ENCODE data around the gene RFX5.

Gene RFX5

DNA sequence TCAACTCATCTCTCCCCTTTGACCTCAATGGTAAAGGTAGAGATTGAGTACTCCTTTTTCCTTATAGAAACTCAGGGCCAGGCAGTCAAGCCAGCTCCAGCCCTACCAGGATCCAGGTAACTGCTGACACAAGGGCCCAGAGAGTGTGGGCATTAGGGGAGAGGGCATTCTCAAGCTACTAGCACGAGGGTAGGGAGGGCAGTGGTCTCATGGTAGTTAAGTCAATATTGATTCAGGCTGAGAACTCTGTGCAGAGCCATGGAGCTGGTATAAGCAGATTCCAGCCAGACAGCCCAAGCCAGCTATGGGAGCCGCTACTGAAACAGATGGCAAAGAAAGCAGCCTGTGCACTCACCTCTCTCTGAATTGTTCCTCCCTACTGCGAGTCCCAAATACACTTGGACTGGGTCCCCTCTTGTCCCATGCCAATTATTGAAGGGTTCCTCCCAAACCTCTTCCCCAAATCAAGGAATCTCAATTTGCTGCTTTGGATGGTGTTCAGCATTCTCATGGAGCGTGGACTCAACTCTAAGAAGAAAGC is 22.6 kb downstream of the RFX5 start:
- no peak for DNase-seq (ENCODE audit: low spot score)

DNA sequence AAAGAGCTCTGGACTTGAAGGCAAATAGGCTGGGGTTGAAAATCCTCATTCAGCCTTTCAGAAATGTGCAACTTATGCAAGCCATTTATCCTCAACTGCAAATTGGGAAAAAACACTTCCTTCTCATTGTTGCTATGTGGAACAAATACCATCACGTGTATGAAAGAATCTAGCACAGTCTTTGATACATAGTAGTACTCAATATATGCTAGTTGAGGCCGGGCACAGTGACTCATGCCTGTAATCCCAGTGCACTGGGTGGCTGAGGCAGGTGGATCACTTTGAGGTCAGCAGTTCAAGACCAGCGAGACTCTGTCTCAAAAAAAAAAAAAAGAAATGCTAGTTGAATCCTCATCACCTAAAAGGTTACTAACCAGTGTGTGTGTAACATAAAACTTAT is 28.1 kb downstream of the RFX5 start:
- no peak for DNase-seq (ENCODE audit: low spot score)

DNA sequence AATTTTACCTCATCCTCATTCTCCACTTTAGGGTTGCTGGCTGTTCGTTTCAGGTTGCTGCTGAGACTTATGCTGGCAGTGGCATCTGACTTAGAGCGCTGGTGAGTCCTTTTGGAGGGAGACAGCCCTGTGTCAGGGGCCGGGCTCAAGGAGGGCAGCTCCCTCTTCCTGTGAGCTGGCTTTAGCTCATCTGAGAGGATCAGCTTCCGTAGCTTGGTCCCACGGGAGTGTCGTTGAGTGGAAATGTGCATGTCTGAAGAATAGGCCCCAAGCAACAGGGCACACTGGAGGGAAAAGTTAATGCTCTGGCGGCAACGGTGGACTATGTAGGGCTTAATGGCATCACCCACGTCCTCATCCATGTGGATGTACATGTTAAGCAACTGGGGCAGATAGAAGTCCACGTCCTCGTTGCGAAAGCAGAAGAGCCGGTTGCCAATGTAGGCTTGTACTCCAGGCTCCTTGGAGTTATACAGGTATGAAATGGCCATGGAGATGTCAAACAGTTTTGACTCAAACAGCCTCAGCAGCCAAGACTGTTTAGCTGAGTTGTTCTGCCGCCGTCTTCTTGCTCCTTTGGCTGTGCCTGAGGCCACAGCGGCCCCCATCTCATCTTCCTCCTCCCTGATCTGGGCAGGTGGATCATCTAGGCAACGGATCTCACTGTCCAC is 31.4 kb downstream of the RFX5 start:
- DNase-seq (ENCODE audit: low spot score), result no peak

GRCh38 chr1:151314137-151314875 is 32.7 kb downstream of the RFX5 start:
- no peak for DNase-seq (ENCODE audit: low spot score)

- no peak for DNase-seq (ENCODE audit: low spot score)
Observed at GRCh38 chr1:151313501-151313900, 33.6 kb downstream of the RFX5 start.

DNA sequence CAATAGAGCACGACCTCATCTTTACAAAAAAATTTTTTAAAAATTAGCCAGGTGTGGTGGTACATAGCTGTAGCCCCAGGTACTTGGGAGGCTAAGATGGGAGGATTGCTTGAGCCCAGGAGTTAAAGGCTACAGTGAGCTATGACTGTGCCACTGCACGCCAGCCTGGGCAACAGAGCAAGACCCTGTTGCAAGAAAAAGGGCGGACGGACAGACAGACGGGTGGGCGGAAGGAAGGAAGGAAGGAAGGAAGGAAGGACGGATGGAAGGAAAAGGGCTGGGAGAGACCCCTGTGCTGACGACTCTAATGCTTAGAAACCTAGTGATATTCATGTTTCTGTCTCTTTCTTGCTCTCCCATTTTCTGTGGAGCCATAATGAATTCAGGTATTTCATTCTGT is 34.2 kb downstream of the RFX5 start:
- no peak for DNase-seq (ENCODE audit: low spot score)

- DNase-seq (ENCODE audit: low spot score), result no peak
Observed at GRCh38 chr1:151312411-151312810, 34.6 kb downstream of the RFX5 start.

DNA sequence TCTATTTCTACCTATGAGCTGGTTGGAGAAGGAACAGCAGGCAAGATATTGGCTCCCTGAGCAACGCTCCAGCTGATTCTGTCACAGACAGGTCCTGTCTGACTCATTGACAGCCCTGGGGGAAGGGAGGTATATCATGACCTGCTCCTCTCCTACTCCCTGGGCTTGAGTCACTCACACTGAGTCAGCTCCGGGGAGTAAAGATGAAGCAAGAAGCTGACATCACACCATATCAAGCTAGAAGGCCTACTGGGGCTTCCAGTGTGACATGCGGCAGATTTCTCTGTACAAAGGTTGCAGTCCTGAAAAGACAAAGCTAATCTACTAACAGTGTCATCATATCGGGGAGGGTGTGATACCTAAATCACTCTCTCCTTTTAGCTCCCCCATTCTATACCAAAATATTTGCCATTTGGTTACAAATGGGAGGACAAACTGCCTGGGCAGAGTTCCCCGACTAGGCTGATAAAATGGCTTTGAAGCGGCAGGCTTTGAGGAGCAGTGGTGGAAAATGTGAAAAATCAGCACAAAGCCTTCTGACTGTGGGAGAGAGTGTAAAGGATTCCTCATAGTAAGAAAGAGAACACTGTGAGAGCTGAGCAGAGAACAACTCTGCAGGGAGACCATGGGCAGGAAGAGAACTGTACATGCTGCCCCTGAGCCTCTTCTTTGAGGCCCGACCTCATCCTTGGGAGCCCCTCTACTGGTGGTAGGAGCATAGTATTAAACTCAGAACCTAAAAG is 35.3 kb downstream of the RFX5 start:
- DNase-seq (ENCODE audit: low spot score), result peak; percentile 95

DNA sequence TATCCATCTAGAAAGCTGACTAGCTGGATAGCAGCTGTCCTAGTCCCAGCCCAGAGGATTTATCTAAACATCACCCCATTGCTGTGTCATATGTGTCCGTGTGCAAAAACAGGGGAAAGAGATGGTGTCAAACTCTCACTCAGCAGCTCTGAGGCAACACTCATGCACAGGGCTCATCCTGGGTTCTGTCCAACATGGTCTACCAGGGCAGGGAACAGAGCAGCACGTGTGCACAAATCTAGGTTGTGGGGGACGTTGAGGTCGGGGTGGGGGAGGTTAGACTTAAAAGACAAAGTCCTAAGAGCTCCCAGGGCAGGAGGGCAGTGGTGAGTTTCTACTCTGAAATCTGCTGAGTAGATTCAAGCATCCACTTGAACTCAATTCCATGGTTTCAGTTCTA is 36.0 kb downstream of the RFX5 start:
- no peak for DNase-seq (ENCODE audit: low spot score)

DNA sequence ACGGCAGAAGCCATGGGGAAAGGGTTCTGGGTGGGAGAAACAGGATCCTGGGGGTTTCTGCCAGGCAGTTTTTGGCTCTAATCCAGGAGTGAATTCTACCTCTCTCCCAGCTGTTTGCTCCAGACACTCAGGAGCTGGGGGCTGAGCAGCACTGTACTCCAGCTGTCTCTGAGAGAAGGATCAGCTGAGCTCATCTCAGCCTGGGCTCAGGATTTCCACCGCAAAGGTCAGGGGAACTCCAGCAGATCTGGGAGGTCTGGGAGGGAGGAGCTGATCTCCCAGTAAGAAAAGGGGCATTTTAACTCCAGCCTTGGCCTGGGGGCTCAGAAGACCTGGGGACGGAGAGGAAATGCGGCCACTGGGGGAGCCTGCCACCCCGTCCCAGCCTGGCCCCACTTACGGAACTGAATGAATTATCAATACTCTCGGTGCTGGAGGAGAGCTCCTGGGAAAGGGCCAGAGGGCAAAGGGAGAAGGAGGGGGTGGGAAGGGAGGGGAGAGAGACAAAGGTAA is 37.2 kb downstream of the RFX5 start:
- no peak for DNase-seq (ENCODE audit: low spot score)

DNA sequence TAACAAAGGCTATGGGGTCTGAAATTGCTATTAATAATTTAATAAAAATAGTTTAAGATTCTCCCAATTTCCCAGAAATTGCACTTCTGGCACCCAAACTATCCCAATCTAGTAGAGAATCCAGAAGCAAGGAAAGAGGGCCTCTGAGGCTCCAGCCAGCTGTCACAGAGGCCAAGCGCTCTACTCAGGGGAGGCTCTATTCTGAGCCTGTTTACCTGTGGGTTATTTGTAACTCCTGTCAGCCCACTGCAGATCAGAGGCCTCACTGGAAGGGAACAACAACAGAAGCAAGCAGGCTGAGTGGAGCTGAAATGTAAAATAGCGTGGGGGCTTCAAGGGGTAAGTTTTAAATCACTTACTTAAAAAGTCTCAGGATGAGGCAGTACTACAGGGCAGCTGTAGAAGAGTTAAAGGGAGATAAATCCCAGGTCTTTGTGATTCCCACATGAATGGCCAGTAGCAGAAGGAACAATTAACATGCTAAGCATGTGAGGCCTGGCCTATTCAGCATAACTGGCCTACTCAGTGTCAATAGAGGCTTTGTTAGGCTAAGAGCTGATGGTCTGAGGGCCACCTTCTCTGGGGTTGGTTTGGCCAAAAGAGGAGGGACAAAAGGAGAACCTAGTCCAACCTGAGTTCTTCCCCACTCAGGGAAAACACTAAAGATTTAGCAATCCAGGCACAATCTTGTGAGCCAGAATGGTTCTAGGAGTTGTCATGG is 52.1 kb downstream of the RFX5 start:
- DNase-seq (ENCODE audit: low spot score), result no peak

DNA sequence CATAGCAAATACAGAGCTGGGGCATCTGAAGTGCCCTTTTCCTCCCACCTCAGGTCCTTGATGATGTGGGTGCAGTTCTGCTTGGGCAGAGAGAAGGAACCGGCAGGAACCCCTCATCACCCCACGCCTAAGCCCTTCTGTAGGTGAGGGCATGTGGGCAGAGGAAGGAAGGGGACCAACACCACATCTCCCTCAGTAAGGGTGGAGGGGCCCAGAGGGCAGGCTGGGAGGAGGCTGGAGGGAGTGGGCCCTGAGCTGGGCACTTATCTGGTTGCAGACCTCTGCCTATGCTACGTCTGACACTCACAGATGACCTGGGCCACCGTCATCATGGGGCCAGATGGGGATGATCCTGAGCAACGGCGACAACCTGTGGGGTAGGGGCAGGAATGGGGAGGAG is 54.0 kb downstream of the RFX5 start:
- no peak for DNase-seq (ENCODE audit: low spot score)

GRCh38 chr1:151292207-151293030 is 54.6 kb downstream of the RFX5 start:
- no peak for DNase-seq (ENCODE audit: low spot score)

GRCh38 chr1:151290709-151291303 is 56.2 kb downstream of the RFX5 start:
- no peak for DNase-seq (ENCODE audit: low spot score)

Measured in SW480 (cell line).